Measurements from ENCODE around the gene HP.

HP gene

DNA sequence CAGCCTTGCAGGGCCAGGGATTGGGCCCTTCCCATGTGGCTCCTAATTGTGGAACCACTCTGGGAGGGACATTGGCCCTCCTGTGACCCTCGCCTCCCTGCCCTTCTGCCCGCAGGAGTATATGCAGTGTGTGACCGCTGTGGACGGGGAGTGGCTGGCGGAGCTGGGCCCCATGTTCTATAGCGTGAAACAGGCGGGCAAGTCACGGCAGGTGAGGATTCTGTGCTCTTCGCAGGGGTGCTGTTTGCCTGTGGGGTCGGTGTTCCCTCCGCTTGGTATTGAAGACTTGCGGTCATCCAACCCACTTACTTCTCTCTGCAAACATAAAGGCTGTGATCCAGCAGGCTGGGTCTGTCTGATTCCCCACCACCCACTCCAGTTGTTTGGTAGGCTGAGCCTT lies 55.0 kb downstream of the HP start:
- TF ChIP-seq, protein P1, sequence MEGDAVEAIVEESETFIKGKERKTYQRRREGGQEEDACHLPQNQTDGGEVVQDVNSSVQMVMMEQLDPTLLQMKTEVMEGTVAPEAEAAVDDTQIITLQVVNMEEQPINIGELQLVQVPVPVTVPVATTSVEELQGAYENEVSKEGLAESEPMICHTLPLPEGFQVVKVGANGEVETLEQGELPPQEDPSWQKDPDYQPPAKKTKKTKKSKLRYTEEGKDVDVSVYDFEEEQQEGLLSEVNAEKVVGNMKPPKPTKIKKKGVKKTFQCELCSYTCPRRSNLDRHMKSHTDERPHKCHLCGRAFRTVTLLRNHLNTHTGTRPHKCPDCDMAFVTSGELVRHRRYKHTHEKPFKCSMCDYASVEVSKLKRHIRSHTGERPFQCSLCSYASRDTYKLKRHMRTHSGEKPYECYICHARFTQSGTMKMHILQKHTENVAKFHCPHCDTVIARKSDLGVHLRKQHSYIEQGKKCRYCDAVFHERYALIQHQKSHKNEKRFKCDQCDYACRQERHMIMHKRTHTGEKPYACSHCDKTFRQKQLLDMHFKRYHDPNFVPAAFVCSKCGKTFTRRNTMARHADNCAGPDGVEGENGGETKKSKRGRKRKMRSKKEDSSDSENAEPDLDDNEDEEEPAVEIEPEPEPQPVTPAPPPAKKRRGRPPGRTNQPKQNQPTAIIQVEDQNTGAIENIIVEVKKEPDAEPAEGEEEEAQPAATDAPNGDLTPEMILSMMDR (conservative IDR thresholded peaks at IDR 0.05), result no peak
- H3K27ac ChIP-seq, result no peak overlapping the region

DNA sequence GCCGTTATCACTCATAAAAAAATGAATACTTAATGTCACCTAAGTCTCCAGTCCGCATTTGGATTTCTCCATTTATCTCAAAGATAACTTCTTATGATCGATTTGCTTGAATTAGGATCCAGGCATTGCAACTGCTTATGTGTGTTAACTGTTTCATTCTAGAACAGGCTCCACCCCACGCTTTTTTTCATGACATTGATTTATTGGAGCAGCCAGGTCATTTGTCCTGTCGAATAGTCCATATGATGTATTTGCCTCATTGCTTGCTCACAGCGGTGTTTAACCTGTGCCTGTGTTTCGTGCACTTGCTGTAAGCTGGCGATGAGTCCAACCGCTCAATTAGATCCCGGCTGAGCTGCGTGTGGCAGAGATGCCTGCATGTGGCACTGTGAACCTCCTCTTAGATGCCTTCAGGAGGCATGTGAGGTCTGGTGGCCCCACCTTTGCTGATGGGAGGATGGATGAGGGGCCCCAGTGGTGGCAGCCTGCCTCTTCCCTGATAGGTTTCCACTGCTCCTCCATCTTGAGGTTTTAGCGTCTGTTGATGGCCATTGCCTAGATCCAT lies 55.7 kb downstream of the HP start:
- TF ChIP-seq, protein P1 (conservative IDR thresholded peaks at IDR 0.05), result no peak
- no peak overlapping the region for H3K27ac ChIP-seq
